K562 (cell line): ENCODE measurements around the gene TCEAL9. TPM values are rescaled to one million over a fixed set of nuclear protein-coding genes. Genes with fewer than 3 reads are reported as not detected.

Source experiments
- ELK1 ChIP-seq: sonication (generic); formaldehyde crosslinking; IDR thresholded peaks from 2 replicates; pipeline ENCODE4 v1.8.1; 2022; ENCODE audit warnings: missing genetic modification reagents
- NFIC ChIP-seq: fragments of 450-650 bp; IDR thresholded peaks from 2 replicates; pipeline ENCODE4 v1.6.1; 2017; ENCODE audit warnings: mild to moderate bottlenecking, inconsistent platforms
- NKRF ChIP-seq: fragments of 450-650 bp; IDR thresholded peaks from 2 replicates; pipeline ENCODE4 v1.6.1; 2016; ENCODE audit warnings: borderline replicate concordance
- RHOXF2B ChIP-seq: fragments of 250-450 bp; sonication (Bioruptor Pico); conservative IDR thresholded peaks from 2 replicates; pipeline ENCODE4 v1.5.1; 2021
- RREB1 ChIP-seq: fragments of 250-450 bp; sonication (Bioruptor Pico); IDR thresholded peaks from 2 replicates; pipeline ENCODE4 v1.4.0; 2020
- SMAD4 ChIP-seq: fragments of 250-450 bp; sonication (Bioruptor Pico); conservative IDR thresholded peaks from 2 replicates; pipeline ENCODE4 v1.8.0; 2021; ENCODE audit warnings: inconsistent platforms, mild to moderate bottlenecking, moderate library complexity
- TSHZ1 ChIP-seq: fragments of 250-450 bp; sonication (Bioruptor Pico); IDR thresholded peaks from 2 replicates; pipeline ENCODE4 v1.4.0; 2020; ENCODE audit warnings: mild to moderate bottlenecking, moderate library complexity
- UBTF ChIP-seq, 2 experiments: IDR thresholded peaks; 2 replicates each; pipeline ENCODE4 v1.6.1; 2012; ENCODE audit warnings: improper control_type of control experiment in 2 of 2, low read depth in 2 of 2, low read length in 2 of 2, borderline replicate concordance in 1 of 2
- ZC3H8 ChIP-seq: fragments of 450-650 bp; IDR thresholded peaks from 2 replicates; pipeline ENCODE4 v1.6.1; 2017
- polyA plus RNA-seq, 8 experiments: library from polyadenylated mRNA; depleted of rRNA in 4 of 8; stranded (reverse) in 5 of 8; unstranded in 3 of 8; fragments of >200 nt; fragmentation: Nextera tagmentation in 2 of 8; fragmentation: Illumina TruSeq in 1 of 8; extraction: Ambion mirVana in 2 of 8; extraction: Trizol in 1 of 8; gene quantifications; 2 replicates each; pipeline versions ENCODE4 v1.2.1 to v1.2.3, GENCODE V29; 2011 to 2014; ENCODE audit warnings: inconsistent platforms in 1 of 8, missing spikeins in 1 of 8
- total RNA-seq, 7 experiments: library from RNA; depleted of rRNA in 6 of 7; stranded (reverse); fragments of >200 nt in 6 of 7; fragmentation: Illumina TruSeq in 2 of 7; extraction: Trizol in 2 of 7; gene quantifications; 2 replicates each; pipeline versions ENCODE4 v1.2.1 to v1.2.3, GENCODE V29; 2011 to 2021; ENCODE audit warnings: low replicate concordance in 1 of 7
- TF ChIP-seq, protein P1 (sequence below): sonication (generic); formaldehyde crosslinking; IDR thresholded peaks from 2 replicates; pipeline ENCODE4 v1.8.0; 2023; ENCODE audit warnings: mild to moderate bottlenecking, missing genetic modification reagents

The TCEAL9 gene
- total and polyA plus RNA-seq, 9 of the 15 experiments (the other 6 are each of a cell fraction or from before 2014, with no cell fraction given): 16.2 to 106 (median 69.6) TPM

GRCh38 chrX:103356130-103356798 lies at the start of gene TCEAL9 (continued):
- TF ChIP-seq SMAD4 (CRISPR knock-in tag) (no peak), TSHZ1 (CRISPR knock-in tag) (no peak), RREB1 (CRISPR knock-in tag) (no peak), ZC3H8 (no peak), ELK1 (CRISPR knock-in tag) (no peak), NFIC (no peak), UBTF (IDR thresholded peaks at IDR 0.05; ENCODE audit: borderline replicate concordance in 1 of 2, low read depth in 2 of 2, low read length in 2 of 2) (no peak), RHOXF2B (CRISPR knock-in tag) (no peak), NKRF (no peak)
- TF ChIP-seq, protein P1, sequence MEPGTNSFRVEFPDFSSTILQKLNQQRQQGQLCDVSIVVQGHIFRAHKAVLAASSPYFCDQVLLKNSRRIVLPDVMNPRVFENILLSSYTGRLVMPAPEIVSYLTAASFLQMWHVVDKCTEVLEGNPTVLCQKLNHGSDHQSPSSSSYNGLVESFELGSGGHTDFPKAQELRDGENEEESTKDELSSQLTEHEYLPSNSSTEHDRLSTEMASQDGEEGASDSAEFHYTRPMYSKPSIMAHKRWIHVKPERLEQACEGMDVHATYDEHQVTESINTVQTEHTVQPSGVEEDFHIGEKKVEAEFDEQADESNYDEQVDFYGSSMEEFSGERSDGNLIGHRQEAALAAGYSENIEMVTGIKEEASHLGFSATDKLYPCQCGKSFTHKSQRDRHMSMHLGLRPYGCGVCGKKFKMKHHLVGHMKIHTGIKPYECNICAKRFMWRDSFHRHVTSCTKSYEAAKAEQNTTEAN (CRISPR knock-in tag): no peak
